GM12865 (cell line): ENCODE data around the gene PNPLA5.

ENCODE experiments used
- DNase-seq: peaks from one replicate; pipeline ENCODE4 v3.0.0; 2010; ENCODE audit warnings: low read depth
- H3K4me3 ChIP-seq: 2 replicates; pipeline ENCODE4 v1.5.1; 2011; ENCODE audit warnings: mild to moderate bottlenecking, low read depth, low read length, control low read depth
- CTCF ChIP-seq: IDR thresholded peaks from 2 replicates; pipeline ENCODE4 v1.5.1; 2011; ENCODE audit warnings: low read length, control low read depth, low read depth, inconsistent platforms; ENCODE audit not compliant: insufficient read depth; ENCODE audit errors: missing control alignments

The PNPLA5 gene

GRCh38 chr22:43832393-43833265 lies 59.2 kb downstream of the PNPLA5 start:
- no peak overlapping the region for H3K4me3 ChIP-seq
- no peak for DNase-seq
- TF ChIP-seq CTCF, result no peak

GRCh38 chr22:43831561-43832392 lies 60.0 kb downstream of the PNPLA5 start:
- no peak overlapping the region for H3K4me3 ChIP-seq
- DNase-seq, result no peak
- TF ChIP-seq CTCF, result no peak

DNA sequence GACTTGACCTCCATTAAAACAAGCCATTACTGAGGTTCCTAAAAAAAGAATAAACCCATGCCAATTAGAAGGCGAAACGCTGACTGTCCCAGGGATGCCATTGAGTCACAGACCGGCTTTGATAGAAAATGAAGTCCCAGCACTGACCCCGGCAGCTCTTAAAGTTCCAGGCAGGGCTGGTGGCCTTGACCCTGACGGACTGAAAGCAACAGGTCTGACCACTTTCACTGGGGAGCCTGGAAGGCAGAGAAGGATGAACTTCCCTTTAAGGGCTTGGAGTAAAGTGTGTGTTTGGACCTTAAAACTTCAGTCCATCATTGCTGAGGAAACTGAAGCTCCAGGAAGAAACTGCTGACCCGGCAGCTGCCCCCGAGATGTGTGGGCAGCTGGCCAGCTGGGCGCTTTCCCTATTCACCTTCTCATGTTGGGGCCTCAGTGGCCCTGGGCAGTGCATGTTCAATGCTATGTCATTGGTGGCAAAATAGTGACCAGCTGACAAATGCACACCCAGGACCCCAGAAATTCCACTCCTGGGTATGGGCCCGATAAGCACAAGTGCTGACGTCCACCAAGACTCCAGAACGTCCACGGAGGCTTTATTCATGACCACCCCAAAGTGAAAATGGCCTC lies 60.8 kb downstream of the PNPLA5 start:
- DNase-seq, result no peak
- TF ChIP-seq CTCF, result no peak
- no peak overlapping the region for H3K4me3 ChIP-seq

GRCh38 chr22:43829904-43830851 lies 61.6 kb downstream of the PNPLA5 start:
- no peak overlapping the region for H3K4me3 ChIP-seq
- no peak for DNase-seq
- no peak for TF ChIP-seq CTCF
